HG02943 (cell line): ENCODE data around the gene BORCS5.
A peak's percentile ranks its signal among the peaks of the same experiment; 100 is the strongest.

Experiments
- ATAC-seq: cut with Tn5 transposase; IDR thresholded peaks from one replicate; pipeline ENCODE4 v1.9.1; 2021; ENCODE audit warnings: mild to moderate bottlenecking, low read depth, moderate library complexity; ENCODE audit not compliant: unreplicated experiment

Gene BORCS5

GRCh38 chr12:12505544-12506495 is 148.9 kb downstream of the BORCS5 start:
- peak; percentile 68 for ATAC-seq

- no peak for ATAC-seq
Observed at GRCh38 chr12:12506496-12506890, 149.6 kb downstream of the BORCS5 start.

DNA sequence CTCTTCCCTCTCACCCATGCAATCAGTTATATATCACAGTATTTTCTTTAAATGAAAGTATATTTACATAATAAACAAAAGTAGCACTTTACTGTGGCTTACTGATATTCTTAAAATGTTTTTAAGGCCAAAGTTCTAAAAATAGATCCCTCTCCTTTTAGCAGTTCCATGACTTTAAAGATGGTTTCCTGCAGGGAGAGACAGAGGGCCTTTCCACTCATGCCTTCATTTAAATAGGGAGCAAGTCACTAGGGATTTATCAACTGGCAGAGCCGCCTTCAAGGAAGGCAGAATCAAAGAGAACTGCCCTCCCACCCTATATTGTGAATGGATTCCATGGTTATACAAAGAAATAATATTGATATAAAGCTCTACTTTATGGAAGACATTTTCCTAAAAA is 150.2 kb downstream of the BORCS5 start:
- ATAC-seq = no peak

GRCh38 chr12:12508612-12509011 is 151.7 kb downstream of the BORCS5 start:
- no peak for ATAC-seq

DNA sequence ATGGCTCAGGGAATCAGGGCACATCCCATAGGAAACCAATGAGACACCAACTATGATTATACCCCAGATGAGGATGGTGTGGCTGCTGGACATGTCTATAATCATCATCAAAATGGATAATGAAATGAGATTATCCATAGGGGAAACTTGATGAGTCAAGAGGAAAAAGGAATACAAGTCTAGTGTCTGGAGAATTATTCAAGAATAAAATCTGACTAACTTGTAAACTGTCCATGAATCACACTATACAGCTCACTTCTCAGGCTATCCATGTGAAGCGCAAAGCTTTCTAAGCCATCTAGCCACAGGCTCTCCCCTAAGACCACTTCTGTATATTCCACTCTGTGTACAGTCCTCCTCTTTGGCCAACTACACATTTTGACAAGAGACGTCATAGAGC is 153.3 kb downstream of the BORCS5 start:
- no peak for ATAC-seq

DNA sequence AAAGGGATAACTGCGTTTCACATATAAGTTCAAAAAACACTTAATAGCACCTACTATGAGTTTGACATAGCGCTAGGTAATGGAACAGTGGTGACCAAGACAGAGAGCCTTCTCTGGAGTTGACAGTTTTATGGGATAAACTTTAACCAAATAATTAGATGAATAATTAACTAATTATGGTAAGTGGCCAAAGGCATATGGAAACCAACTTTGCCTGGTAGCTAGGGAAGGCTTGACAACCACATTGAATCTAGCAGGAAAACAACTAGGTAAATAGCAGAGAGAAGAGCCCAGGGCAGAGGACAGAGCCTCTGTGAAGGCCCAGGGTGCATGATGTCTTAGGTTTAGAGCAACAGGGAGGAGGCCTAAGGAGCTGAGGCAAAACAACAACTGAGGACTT is 153.7 kb downstream of the BORCS5 start:
- ATAC-seq = no peak

GRCh38 chr12:12511021-12511783 is 154.3 kb downstream of the BORCS5 start:
- no peak for ATAC-seq

GRCh38 chr12:12511895-12512711 is 155.2 kb downstream of the BORCS5 start:
- no peak for ATAC-seq

GRCh38 chr12:12513416-12514006 is 156.6 kb downstream of the BORCS5 start:
- no peak for ATAC-seq

DNA sequence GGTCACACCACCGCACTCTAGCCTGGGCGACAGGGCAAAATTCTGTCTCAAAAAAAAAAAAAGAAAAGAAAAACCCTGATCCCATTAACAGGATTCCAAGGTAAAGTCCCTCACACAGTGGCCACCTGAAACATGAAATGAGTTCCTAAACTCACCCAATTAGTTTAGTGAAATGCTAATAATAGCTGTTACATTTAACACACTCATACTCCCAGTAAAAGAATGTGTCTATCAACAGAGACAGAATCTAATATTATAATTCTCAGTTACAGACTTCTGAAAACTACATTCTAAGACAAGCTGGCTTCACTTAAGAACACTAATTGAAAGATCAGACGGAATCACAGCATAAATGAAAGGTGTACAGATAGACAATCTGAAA is 161.6 kb downstream of the BORCS5 start:
- no peak for ATAC-seq

- no peak for ATAC-seq
Observed at GRCh38 chr12:12518919-12519318, 162.0 kb downstream of the BORCS5 start.
